HepG2 (cell line): ENCODE data around the gene ANO9. TPM values are rescaled to one million over a fixed set of nuclear protein-coding genes. Genes with fewer than 3 reads are reported as not detected.
A peak's percentile ranks its signal among the peaks of the same experiment; 100 is the strongest.

ENCODE experiments used
- BRF2 ChIP-seq: sonication (generic); formaldehyde crosslinking; IDR thresholded peaks from 2 replicates; pipeline ENCODE4 v1.8.1; 2022; ENCODE audit warnings: mild to moderate bottlenecking, missing genetic modification reagents
- FOXP1 ChIP-seq, 2 experiments: fragments of 450-650 bp in 1 of 2; IDR thresholded peaks; 2 replicates each; pipeline ENCODE4 v1.6.1; 2017 to 2018; ENCODE audit warnings: antibody characterized with exemption in 1 of 2
- HBP1 ChIP-seq: IDR thresholded peaks from 2 replicates; pipeline ENCODE4 v1.6.1; 2016; ENCODE audit warnings: low read depth, control low read depth
- PTBP1 ChIP-seq: fragments of 200-400 bp; formaldehyde crosslinking; IDR thresholded peaks from 2 replicates; pipeline ENCODE4 v1.6.1; 2018; ENCODE audit warnings: low read length, low read depth; ENCODE audit not compliant: poor library complexity, severe bottlenecking
- SNAPC4 ChIP-seq: sonication (generic); formaldehyde crosslinking; IDR thresholded peaks from 2 replicates; pipeline ENCODE4 v1.4.0; 2020; ENCODE audit warnings: mild to moderate bottlenecking, missing genetic modification reagents
- ZNF609 ChIP-seq: sonication (generic); formaldehyde crosslinking; IDR thresholded peaks from 2 replicates; pipeline ENCODE4 v1.4.0; 2020; ENCODE audit warnings: mild to moderate bottlenecking, missing genetic modification reagents, borderline replicate concordance
- ZNF788 ChIP-seq: sonication (generic); formaldehyde crosslinking; IDR thresholded peaks from 2 replicates; pipeline ENCODE4 v1.5.0; 2020; ENCODE audit warnings: mild to moderate bottlenecking, missing genetic modification reagents, borderline replicate concordance
- polyA plus RNA-seq, 8 experiments: library from polyadenylated mRNA; depleted of rRNA in 3 of 8; stranded (reverse) in 7 of 8; unstranded in 1 of 8; fragments of >200 nt; fragmentation: Illumina TruSeq in 4 of 8; extraction: Trizol in 4 of 8; gene quantifications; 2 replicates each; pipeline versions ENCODE4 v1.2.1 to v1.2.3, GENCODE V29; 2011 to 2016; ENCODE audit warnings: low read depth in 4 of 8, missing spikeins in 1 of 8, mixed read lengths in 1 of 8; ENCODE audit not compliant: insufficient read depth in 1 of 8
- total RNA-seq, 5 experiments: library from RNA; depleted of rRNA; stranded (reverse); fragments of >200 nt; fragmentation: Illumina TruSeq; extraction: Trizol; gene quantifications; 2 replicates each; pipeline ENCODE4 v1.2.3, GENCODE V29; 2016; ENCODE audit warnings: low read depth in 1 of 5
- TF ChIP-seq, protein P1 (sequence below): sonication (generic); formaldehyde crosslinking; IDR thresholded peaks from 2 replicates; pipeline ENCODE4 v1.5.0; 2020; ENCODE audit warnings: mild to moderate bottlenecking, missing genetic modification reagents
- TF ChIP-seq, protein P2 (sequence below): sonication (generic); formaldehyde crosslinking; IDR thresholded peaks from 2 replicates; pipeline ENCODE4 v1.4.0; 2020; ENCODE audit warnings: mild to moderate bottlenecking, missing genetic modification reagents

Gene ANO9
- total and polyA plus RNA-seq, 2 of the 13 experiments (the other 11 are each of a cell fraction or from before 2014, with no cell fraction given), result 8.9 to 14.3 TPM

DNA sequence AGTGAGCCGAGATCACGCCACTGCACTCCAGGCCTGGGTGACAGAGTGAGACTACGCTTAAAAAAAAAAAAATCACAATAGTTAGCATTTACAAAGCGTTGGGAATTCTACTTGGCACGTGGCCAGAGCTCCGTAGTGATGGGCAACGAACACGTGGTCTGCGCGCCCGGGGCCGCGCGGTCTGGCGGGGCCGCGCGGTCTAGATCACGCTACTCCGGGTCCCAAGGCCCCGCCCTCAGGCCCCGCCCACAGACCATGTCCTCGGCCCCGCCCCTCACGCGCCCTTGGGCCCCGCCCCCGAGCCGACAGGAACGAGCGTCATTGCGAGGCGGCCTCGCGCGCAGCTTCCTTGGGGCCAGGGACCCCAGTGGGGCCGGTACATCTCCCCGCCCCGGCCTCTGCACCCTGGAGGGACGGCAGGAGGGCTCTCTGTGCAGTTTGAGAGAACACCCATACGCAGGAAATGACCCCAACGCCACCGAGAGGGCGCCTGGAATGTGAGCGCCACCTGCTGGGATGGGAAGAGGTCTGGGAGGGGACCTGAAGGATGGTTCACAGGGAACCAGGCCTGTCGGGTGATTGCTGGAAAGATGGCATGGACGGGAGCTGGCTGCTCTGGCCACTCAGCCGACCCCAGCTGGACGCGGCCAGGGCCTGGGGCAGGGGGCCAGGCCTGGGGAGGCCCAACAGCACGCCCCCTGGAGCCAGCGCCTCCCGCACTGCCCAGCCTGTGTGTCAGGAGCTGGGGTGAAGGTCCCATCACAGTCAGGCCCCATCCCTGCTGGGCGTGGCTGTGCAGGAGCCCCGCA lies 6.3 kb upstream of the ANO9 start (continued):
- TF ChIP-seq, protein P1, sequence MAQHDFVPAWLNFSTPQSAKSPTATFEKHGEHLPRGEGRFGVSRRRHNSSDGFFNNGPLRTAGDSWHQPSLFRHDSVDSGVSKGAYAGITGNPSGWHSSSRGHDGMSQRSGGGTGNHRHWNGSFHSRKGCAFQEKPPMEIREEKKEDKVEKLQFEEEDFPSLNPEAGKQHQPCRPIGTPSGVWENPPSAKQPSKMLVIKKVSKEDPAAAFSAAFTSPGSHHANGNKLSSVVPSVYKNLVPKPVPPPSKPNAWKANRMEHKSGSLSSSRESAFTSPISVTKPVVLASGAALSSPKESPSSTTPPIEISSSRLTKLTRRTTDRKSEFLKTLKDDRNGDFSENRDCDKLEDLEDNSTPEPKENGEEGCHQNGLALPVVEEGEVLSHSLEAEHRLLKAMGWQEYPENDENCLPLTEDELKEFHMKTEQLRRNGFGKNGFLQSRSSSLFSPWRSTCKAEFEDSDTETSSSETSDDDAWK (CRISPR knock-in tag), result no peak
- TF ChIP-seq FOXP1 (IDR thresholded peaks at IDR 0.05) (no peak), FOXP1 (CRISPR knock-in tag; IDR thresholded peaks at IDR 0.05) (no peak), ZNF609 (CRISPR knock-in tag) (0 out of 2 replicates have a peak, but pooled peaks have one; percentile 35), PTBP1 (peak; percentile 84), SNAPC4 (peak; percentile 94), ZNF788 (CRISPR knock-in tag) (no peak; the same call in 1 of the 2 replicates), BRF2 (CRISPR knock-in tag) (no peak), HBP1 (no peak)
- TF ChIP-seq, protein P2, sequence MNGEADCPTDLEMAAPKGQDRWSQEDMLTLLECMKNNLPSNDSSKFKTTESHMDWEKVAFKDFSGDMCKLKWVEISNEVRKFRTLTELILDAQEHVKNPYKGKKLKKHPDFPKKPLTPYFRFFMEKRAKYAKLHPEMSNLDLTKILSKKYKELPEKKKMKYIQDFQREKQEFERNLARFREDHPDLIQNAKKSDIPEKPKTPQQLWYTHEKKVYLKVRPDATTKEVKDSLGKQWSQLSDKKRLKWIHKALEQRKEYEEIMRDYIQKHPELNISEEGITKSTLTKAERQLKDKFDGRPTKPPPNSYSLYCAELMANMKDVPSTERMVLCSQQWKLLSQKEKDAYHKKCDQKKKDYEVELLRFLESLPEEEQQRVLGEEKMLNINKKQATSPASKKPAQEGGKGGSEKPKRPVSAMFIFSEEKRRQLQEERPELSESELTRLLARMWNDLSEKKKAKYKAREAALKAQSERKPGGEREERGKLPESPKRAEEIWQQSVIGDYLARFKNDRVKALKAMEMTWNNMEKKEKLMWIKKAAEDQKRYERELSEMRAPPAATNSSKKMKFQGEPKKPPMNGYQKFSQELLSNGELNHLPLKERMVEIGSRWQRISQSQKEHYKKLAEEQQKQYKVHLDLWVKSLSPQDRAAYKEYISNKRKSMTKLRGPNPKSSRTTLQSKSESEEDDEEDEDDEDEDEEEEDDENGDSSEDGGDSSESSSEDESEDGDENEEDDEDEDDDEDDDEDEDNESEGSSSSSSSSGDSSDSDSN (CRISPR knock-in tag), result peak; percentile 79
